Retinal pigment epithelial cell (primary cell): ENCODE results near the gene BCL2A1.
"Not testable (repeated sequence)": the region's sequence is repeated elsewhere in the genome, so short reads cannot be mapped to it uniquely, and the experiment has no call there.

Experiments
- DNase-seq: peaks from one replicate; pipeline ENCODE4 v3.0.0-alpha.2; 2010; ENCODE audit warnings: low read depth
- H3K4me3 ChIP-seq: 2 replicates; pipeline ENCODE4 v1.5.1; 2011; ENCODE audit warnings: mild to moderate bottlenecking, low read length, control low read depth, moderate library complexity
- TF ChIP-seq, protein P1 (sequence below): conservative IDR thresholded peaks from 2 replicates; pipeline ENCODE4 v1.5.1; 2011; ENCODE audit warnings: low read depth, low read length, control low read depth, inconsistent platforms

Gene BCL2A1

DNA sequence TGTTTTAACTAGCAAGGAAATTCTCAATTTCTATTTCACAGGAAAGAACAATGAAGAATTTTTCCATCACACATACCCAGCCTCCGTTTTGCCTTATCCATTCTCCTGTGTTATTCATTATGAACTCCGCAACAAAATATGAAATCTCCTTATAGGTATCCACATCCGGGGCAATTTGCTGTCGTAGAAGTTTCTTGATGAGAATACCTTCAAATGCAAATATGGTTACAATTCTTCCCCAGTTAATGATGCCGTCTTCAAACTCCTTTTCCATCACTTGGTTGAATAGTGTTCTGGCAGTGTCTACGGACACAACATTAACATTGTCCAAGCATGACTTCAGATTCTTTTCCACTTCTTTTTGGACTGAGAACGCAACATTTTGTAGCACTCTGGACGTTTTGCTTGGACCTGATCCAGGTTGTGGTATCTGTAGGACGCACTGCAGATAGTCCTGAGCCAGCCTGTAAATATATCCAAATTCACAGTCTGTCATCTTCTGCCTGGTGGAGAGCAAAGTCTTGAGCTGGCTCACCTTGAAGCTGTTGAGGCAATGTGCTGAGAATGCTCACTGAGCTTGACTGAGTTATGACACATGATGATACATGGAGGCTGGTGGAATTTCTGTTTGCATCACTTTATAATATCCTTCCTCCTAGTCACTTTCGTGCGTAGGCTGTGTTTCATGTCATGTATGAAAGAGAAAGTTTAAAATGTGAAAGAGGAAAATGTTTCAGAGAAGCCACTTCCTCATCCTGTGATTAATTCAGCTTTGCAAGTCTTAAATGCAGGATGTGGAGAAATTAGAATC is at the start of gene BCL2A1:
TSS of gene BCL2A1 (minus strand) at position 573 of the 811 bp plus-strand sequence. CDS start at position 496, 77 bp downstream.
- no peak within 1 kb of the TSS for H3K4me3 ChIP-seq
- no peak for DNase-seq
- TF ChIP-seq, protein P1, sequence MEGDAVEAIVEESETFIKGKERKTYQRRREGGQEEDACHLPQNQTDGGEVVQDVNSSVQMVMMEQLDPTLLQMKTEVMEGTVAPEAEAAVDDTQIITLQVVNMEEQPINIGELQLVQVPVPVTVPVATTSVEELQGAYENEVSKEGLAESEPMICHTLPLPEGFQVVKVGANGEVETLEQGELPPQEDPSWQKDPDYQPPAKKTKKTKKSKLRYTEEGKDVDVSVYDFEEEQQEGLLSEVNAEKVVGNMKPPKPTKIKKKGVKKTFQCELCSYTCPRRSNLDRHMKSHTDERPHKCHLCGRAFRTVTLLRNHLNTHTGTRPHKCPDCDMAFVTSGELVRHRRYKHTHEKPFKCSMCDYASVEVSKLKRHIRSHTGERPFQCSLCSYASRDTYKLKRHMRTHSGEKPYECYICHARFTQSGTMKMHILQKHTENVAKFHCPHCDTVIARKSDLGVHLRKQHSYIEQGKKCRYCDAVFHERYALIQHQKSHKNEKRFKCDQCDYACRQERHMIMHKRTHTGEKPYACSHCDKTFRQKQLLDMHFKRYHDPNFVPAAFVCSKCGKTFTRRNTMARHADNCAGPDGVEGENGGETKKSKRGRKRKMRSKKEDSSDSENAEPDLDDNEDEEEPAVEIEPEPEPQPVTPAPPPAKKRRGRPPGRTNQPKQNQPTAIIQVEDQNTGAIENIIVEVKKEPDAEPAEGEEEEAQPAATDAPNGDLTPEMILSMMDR = no peak

DNA sequence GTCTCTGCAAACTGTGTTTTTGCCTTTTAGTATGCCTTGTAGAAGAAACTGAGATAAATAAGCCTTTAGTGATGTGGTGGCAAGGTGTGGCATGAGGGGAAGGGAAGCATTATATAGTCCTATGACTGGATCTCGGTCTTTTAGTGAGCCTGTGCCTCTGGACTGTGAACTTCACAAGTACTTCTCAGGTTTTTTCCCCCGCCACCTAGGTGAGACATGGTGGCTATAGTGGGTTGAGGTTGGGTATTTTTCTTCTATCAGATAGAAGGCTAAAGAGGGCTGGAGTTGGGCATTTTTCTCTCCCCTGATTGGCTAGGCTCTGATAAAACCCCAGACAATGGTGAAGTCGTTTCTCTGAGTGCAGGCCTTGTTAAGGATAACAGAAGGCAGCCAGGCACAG is 49.7 kb upstream of the BCL2A1 start:
- TF ChIP-seq, protein P1 = no peak
- no peak for DNase-seq
- no peak overlapping the region for H3K4me3 ChIP-seq

DNA sequence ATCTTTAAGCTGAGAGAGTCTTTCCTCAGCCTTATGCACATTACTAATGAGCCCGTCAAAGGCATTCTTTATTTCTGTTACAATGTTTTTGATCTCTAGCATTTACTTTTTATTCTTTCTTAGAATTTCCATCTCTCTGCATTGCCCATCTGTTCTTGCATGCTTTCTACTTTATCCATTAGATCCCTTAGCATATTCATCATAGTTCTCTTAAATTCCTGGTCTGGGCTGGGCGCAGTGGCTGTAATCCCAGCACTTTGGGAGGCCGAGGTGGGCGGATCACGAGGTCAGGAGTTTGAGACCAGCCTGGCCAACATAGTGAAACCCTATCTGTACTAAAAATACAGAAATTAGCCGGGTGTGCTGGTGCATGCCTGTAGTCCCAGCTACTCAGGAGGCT is 49.2 kb upstream of the BCL2A1 start:
- DNase-seq, H3K4me3 ChIP-seq: not testable (repeated sequence)

DNA sequence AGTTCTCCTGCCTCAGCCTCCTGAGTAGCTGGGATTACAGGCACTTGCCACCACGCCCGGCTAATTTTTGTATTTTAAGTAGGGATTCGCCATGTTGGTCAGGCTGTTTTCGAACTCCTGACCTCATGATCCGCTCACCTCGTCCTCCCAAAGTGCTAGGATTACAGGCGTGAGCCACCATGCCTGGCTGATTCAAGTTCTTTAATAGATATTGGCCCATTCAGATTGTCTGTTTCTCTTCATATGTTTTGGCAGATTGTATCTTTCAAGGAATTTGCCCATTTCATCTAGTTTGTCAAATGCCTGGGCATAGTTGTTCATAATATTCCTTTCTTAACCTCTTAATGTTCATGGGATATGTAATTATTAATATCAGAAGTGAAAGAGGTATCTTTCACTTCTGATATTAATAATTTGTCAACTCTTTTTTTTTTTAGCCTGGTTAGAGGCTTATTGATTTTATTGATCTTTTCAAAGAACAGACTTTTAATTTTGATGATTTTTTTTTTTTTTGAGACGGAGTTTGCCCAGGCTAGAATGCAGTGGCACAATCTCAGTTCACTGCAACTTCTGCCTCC is 48.3 kb upstream of the BCL2A1 start:
- no peak for DNase-seq
- TF ChIP-seq, protein P1 = no peak
- no peak overlapping the region for H3K4me3 ChIP-seq

DNA sequence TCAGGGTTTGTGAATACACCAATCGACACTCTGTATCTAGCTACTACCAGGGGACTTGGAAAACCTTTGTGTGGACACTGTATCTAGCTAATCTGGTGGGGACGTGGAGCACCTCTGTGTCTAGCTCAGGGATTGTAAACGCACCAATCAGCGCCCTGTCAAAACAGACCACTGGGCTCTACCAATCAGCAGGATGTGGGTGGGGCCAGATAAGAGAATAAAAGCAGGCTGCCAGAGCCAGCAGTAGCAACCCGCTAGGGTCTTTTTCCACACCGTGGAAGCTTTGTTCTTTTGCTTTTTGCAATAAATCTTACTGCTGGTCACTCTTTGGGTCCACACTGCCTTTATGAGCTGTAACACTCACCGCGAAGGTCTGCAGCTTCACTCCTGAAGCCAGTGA is 46.1 kb upstream of the BCL2A1 start:
- not testable (repeated sequence) for DNase-seq, H3K4me3 ChIP-seq

DNA sequence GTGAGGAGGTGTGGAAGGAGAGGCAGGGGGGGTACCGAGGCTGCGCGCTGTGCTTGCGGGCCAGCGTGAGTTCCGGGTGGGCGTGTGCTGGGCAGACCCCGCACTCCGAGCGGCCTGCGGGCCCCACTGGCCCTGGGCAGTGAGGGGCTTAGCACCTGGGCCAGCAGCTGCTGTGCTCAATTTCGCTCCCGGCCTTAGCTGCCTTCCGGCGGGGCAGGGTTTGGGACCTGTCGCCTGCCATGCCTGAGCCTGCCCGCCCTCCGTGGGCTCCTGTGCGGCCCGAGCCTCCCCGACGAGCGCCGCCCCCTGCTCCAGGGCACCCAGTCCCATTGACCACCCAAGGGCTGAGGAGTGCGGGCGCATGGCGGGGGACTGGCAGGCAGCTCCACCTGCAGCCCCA is 45.5 kb upstream of the BCL2A1 start:
- DNase-seq, H3K4me3 ChIP-seq: not testable (repeated sequence)

DNA sequence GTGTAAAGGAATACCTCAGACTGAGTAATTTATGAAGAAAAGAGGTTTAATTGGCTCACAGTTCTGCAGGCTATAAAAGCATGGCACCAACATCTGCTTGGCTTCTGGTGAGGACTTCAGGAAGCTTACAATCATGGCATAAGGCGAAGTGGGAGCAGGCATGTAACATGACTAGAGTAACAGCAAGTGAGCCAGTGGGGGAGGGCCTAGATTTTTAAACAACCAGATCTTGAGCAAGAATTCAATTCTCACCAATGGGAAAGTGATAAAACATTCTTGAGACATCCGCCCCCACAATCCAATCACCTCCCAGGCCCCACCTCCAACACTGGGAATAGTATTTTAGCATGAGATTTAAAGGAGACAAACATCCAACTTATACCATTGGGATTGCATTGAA is 44.2 kb upstream of the BCL2A1 start:
- H3K4me3 ChIP-seq = no peak overlapping the region
- no peak for DNase-seq
- TF ChIP-seq, protein P1 = no peak

DNA sequence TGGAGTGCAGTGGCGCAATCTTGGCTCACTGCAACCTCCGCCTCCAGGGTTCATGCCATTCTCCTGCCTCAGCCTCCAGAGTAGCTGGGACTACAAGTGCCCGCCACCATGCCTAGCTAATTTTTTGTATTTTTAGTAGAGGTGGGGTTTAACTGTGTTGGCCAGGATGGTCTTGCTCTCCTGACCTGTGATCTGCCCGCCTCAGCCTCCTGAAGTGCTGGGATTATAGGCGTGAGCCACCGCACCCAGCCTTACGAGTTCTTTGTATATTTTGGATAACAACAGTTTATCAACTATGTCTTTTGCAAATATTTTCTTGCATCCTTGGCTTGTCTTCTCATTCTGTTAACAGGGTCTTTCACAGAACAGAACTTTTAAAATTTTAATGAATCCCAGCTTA is 43.2 kb upstream of the BCL2A1 start:
- not testable (repeated sequence) for DNase-seq

DNA sequence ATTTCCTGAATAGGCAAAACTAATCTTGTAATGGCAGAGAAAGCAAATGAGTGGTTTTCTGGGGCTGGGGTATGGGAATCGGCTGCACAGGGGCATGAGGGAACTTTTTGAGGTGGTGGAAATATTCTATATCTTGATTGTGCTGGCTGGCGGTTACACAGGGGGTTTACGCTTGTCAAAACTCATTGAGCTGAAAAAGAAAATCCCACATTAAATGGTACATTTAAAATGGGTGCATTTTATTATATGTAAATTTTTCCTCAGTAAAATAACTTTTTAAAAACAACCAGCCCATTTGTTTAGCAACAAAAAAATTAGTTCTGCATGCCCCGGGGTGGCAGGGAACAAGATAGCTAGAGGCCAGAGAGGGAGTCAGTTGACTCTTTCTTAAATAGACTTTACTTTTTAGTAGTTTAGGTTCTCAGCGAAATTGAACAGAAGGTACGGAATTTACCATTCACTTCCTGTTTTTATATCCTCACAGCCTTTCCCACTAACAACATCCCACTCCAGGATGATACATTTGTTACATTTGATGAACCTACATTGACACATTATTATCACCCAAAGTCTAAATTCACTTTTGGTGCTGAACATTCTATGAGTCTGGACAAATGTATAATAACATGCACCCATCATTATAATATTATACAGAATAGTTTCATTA is 41.2 kb upstream of the BCL2A1 start:
- no peak overlapping the region for H3K4me3 ChIP-seq
- DNase-seq = no peak
- TF ChIP-seq, protein P1 = no peak

More for the DNA sequence above, 43.2 kb upstream of the BCL2A1 start:
- H3K4me3 ChIP-seq = not testable (repeated sequence)
